HPDE6-E6E7 (cell line): ENCODE results near the gene THUMPD2.
A peak's percentile ranks its signal among the peaks of the same experiment; 100 is the strongest.
"Not testable (repeated sequence)": the region's sequence is repeated elsewhere in the genome, so short reads cannot be mapped to it uniquely, and the experiment has no call there.

Experiments
- DNase-seq: peaks from one replicate; pipeline ENCODE4 v3.0.0; 2011; ENCODE audit warnings: missing footprints; ENCODE audit errors: extremely low spot score

The THUMPD2 gene

DNA sequence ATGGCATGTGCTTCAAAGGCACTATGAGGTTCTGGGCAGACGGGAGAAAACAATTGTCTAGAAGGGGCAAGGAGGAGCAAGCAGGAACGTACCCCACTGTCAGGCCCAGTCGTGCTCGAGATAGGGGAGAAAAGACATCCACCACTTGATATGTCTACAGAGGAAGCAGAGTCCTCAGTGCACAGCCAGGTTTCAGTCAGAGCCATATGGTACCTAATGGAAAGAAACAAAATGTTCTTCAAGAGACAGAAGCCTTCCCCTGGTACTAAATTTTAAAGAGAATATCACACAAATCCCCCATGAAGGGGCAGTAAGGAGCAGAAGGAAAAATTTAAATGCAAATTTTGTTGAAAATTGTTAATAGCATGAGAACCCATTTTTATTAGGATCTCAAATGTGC is 21.9 kb downstream of the THUMPD2 start:
- no peak for DNase-seq

DNA sequence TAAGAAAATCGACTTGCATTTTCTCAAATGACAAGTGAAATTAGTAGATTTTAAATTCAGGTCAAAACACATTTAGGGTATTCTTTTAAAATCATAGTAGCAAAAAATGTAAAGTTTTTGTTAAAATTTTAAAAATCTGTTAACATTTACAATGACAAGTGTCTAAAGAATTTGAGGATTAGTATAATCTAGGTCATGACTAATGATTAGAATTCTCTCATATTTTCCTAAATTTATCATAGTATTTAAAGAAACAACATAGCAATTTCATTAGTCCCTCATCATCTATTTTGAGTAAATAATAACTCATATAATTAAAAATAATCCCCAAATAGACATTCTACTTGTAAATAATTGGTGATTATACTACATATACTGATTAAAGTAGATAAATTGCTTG is 23.6 kb downstream of the THUMPD2 start:
- DNase-seq: no peak

DNA sequence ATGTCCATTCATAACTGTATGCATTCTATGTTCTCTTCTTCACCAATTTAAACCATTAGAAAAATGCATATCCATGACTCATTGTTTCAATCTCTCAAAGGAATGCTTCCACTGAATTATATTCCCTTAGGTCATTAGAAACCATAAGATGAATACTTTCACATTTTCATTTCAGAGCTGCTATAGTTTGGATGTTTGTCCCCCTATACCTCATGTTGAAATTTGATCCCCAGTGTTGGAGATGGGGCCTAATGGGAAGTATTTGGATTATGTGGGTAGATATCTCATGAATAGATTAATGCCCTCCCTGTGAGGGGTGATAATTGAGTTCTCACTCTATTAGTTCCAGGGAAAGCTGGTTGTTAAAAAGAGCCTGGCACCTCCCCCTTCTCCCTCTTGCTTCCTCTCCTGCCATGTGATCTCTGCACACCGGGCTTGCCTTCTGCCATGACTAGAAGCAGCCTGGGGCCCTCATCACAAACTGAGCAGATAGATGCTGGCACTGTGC is 35.7 kb downstream of the THUMPD2 start:
- no peak for DNase-seq

DNA sequence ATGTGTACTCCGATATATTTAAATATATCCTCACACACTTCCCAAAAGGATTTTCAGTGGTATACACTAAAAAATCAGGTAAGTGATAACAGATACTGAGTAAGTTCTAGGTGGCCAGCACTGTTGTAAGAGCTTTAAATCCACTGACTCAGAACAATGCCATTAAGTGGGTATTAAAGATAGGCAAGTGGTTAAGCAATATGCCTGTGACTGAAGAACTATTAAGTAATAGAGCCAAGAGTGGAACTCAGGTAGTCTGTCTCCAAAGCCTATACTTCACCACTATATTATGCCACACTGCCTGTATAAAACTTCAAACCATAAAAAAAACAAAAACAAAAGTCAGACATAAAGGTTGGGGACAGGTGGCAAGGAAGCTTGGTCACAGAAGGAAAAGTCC is 37.2 kb downstream of the THUMPD2 start:
- DNase-seq: no peak

DNA sequence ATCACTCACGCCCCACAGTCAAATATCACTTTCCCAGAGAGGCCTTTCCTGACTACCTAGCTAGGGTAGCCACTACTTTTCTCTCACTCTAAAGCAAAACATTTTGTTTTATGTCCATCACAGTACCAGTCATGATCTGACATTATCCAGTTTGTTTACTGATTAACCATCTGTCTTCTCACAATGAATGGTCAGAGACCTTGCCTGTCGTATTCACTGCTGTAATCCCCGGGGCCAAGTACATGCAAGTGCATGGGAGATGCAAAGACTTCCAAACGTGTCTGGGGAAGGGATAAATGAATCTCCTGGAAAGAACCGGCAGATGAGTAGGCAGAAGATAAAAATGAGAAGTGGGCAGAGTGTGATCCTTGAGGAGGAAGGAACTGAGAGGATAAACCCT is 39.7 kb downstream of the THUMPD2 start:
- DNase-seq: no peak

DNA sequence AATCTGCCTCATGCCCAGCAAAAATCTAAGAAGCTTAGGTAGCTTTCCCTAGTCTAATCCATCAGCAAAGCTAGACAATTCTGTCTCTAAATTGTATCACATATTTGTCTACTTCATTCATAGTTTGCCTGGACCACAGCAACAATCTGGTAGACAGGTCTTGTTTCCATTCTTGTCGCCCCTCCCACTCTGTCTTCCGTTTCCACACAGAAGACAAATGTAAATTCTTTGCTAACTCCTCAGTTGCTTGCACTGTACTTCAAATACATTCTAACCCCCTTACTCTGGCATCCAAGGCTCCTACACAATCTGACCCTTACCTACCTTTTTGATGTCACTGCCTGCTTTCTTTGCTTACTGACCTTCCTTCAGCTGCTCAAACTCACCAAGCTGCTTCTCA is 40.1 kb downstream of the THUMPD2 start:
- no peak for DNase-seq

DNA sequence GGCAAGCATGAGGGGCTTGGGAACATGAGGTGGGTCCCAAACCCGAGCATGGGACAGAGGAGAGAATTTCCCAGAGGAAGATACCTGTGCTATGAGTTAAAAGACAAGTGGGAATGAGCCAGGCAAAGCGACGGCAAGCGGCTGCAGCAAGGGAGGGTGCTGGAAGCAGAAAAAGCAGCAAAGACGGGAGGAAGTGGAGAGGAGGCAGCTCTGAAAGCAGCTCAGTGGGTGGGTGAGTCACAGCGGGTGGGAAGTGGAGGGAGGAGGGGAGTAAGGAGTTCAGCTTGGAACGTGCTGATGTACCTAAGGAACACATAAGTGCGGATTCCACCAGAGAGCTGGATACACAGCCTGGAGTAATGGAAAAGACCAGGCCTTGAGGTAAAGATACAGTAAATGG is 41.4 kb downstream of the THUMPD2 start:
- DNase-seq: no peak

DNA sequence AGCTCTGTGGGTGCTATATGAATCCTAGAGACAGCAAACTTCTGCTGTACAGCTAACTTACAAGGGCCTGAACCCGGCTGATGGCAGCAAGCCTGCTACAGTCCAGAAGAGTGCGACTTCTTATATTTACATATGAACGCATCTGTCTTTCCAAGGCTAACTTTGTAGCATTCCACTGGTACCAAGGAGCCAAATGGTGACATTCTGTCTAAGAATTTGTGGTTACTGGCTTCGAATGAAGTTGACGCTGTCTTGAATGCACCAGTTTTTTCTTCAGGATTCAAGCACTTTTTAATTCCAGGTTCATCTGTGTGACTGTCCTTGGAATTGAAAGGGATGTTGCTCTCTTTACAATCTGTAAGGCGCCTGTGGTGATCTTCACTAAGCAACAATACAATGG is 42.4 kb downstream of the THUMPD2 start:
- DNase-seq: no peak

DNA sequence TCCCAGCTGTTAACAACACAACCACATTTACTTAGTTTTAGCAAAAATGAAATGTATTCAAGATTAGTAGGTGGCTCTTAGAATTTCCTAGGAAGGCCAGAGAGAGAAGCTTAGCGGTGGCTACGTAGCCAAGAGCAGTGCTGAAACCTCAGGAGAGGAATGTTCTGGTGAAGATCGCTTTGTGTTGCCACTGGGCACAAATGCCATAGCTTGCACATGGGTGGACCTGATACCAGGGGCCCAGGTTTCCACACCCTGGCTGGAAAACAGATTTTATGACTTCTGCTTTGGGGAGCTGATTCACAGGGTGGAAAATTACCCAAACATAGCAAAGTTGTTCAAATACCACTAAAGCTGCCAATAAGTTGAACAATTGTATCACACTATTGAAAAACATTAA is 43.4 kb downstream of the THUMPD2 start:
- no peak for DNase-seq

DNA sequence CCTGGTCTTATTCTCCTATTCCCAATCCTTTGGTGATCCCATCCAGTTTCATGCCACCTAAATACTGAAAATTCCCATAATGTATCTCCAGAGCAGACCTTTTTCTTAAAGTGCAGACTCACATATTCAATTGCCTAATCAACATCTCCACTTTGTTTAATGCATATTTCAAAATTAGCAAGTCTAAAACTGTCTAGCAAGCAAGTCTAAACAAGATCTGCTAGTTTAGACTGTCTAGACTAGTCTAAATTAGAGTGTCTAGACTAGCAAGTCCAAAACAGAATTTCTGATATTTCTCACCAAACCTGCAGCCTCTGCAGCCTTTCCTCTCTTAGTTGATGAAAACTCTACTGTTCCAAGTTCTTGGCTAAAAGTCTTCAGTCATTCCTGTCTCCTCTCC is 44.6 kb downstream of the THUMPD2 start:
- DNase-seq: no peak

DNA sequence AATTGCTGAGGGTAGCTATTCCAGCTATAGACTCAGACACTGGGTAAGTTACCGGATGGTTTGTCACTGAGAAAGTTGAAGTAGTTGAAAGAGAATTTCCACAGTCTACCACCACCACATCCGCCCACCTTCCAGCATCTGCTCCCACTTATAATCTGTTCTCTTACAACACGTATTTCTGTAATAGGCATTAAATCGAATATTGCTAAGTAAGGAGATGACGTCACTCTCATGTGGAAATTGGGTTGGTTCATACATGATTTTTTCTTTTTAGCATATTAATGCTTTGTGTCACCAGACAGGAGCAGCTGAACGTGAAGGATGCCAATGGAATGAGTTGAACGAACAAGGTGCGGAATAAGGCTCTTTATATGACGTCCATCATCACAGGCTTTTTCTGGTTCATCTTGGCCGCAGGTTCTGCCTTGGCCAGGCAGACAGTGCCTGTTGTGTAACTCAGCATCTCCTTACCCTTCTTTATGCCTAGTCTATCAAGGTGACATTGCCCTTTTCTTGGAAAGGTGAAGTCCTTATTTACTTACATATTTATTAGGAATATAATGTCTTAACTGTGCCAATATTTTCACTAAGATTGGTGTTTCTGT is 45.9 kb downstream of the THUMPD2 start:
- no peak for DNase-seq

DNA sequence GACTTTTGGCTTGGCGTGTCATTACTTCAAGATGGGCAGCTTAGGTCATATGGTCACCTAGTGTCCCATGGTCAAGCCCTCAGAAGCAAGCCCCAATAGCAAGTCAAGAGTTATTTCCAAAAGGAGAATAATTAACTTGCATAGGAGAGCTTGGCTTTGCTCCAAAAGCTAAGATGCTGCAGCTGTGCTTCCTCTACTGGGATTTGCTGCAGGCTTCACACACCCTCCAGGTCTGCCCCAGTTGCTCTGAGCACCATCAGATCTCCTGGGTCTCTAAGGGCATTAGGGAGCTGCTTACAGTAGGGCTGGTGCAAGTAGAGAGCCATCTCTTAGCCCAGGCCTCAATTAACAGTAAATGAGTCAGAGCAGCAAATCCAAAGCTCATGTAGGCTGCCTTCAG is 46.6 kb downstream of the THUMPD2 start:
- DNase-seq: no peak

DNA sequence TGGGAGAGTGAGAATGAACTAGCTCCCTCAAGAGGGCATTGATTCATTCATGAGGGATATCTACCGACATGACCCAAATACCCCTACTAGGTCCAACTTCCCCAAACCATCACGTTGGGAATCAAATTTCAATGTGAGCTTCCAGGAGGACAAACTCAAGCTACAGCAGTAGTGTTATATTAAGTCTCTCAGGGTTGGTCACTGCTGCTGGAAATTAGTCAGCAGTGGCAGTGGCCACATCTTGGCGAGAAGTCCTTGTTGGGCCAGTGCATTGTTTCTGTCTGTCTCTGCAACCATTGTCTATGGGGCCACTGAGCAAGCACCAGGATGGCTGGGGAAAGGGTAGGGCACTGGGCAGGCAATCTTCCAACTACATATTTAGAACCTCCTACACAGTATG is 47.5 kb downstream of the THUMPD2 start:
- DNase-seq: no peak

DNA sequence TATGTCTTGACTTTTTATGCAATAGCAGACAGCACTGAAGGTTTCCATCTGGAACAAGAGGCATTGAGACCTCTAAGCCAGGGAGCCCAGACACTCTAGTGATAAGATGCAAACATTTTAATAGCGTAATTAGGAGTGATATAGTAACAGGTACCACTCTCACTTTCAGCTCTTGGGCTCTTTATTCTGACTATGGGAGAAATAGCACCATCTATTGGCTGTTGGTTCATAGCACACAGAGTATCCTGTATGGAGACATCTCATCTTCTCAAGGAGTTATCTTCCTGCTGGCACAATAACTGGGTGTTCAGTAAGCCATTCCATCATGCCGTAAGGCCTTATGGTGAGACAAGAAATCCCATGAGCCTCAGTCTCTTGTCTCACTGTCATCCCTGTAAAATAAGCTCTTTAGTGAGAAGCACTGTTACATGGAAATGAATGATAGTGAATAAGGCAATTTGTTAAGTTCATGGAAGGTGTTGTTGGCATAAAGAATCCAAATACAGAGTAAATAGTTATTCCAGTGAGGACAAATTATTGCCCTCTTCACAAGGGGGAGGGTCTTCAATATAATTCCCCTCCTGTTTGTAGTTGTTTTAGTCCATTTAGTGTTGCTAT is 48.3 kb downstream of the THUMPD2 start:
- peak; percentile 32 for DNase-seq

DNA sequence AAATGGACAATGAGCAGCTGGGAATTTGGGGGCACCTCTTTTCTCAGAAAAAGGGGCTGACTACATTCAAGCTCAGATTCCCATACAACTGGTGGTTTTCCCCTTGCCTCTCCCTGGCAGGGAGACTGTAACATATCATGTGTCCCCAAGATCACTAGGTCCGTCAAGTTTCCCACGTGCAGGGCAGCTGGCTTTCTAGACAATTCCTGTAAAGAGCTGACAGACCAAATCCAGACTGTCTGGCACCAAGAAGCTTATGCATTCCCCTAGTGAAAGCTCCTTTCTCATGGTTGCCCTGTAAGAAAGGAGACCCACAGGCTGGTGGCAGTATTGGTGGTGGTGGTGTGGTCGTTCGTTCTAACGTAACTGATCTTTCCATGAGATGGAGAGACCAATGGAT is 48.8 kb downstream of the THUMPD2 start:
- DNase-seq: no peak

DNA sequence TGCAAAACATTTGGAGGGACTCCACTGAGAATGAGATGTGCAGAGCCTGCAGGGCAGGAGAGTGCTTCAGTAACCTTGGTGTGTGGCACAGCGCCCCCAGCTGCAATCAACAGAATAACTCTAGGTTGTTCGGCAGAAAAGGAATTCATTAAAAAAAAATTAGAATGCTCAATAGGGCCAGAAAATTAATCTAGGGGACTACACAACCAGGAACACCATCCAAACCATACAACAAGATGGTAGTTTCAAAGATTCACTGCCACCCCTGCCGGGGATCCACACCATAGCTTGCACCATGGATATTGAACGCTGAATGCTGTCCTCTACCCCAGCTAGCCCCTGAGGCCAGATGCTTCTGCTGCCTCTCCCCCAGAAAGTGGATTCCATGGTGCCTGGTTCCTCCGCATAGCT is 50.1 kb downstream of the THUMPD2 start:
- peak; percentile 36 for DNase-seq

DNA sequence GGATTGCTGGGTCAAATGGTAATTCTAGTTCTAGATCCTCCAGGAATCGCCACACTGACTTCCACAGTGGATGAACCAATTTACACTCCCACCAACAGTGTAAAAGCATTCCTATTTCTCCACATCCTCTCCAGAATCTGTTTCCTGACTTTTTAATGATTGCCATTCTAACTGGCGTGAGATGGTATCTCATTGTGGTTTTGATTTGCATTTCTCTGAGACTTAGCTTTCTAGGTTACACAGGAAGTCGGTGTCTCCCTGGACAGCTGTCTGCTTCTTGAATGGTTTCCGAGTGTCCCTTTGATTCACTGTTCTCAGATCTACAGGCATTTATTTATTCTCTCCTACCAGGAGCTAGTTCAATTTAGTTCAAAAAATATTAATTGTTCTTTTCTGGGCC is 51.0 kb downstream of the THUMPD2 start:
- DNase-seq: not testable (repeated sequence)

DNA sequence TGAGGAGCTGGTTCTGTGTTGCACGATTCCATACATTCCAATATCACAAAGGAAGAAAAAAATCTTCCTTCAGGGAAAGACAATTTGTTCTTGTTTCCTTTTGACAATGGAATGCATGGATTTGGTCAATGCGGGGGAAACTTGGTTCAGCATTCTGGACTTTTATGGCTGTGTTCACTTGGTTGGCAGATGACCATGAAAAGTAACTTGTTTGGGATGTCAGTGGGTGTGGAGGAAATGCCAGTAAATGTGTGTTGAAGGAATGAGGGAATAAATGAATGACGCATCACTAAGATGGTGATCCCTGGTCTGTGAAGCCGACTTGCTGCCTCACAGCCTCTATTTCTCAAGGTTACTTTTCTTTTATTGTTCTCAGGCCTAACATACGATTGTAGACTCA is 53.7 kb downstream of the THUMPD2 start:
- DNase-seq: no peak

DNA sequence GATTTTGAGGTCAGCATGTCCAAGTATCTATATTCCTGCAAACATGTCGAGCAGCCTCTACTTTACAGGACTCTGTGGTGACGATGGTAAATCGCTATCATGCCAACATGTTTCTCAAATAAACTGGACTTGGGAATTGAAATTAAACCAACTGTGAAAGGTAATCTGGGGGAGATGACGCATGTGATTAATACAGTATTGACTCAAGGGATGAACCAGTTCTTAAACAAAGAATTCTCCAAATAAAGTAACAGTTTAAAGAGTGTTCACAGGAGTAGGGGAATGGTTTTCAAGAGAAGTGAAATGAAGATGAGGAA is 54.3 kb downstream of the THUMPD2 start:
- DNase-seq: no peak

DNA sequence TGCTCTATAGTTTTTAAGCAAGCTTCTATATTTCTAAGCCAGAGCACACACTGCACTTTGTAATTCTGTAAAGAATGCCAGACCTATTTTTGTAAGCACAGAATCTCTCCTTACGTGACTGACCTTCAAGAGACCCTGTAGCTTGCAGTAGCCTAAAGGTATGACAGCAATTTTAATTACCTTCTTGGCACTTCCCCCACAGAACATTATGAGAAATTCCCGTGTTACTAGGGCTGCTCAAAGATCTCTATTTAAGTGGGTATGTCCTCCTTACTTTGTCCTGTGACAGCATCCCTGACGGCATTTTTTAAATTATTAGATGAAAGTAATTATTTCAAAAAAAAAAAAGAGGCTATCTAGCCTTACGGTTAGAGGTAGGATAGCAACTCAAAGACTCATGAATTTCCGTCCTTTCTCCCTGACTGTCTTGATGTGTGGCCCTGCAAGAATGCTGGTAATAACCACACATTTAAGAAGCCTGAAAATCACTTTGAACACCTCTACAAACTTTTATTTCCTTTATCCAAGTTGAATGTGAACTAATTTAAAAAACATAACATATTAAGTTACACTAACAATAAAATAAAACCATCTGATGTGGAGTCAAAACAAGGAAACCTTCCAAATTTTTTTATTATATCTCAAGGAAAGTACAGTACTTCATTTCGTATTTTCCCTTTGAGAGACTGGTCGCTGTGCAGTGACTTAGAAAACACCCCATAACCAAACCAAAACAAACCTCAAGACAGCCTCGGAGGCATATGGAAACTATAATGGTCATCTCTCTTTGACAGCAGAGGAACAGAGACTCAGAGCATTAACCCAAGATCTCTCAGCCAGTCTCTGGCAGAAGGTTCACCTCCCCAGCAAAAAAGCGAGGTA is 54.9 kb downstream of the THUMPD2 start:
- no peak for DNase-seq

DNA sequence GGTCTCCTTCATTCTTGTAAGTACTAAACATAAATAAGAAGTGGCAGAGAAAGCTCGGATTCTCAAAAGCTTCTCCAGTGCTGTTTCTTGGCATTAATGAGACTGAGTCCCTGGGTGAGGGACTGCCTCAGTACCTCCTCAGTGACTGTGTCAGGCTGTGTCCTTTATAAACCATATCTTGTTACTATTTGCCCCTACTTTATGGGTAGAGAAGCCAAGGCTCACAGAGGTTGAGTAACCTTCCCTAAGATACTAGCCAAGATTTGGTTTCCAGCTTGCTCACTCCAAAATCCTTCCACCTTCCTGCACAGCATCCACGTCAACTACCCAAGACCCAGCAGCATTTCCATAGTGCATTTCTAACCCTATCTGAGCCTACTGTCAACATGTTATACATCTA is 55.6 kb downstream of the THUMPD2 start:
- DNase-seq: no peak

DNA sequence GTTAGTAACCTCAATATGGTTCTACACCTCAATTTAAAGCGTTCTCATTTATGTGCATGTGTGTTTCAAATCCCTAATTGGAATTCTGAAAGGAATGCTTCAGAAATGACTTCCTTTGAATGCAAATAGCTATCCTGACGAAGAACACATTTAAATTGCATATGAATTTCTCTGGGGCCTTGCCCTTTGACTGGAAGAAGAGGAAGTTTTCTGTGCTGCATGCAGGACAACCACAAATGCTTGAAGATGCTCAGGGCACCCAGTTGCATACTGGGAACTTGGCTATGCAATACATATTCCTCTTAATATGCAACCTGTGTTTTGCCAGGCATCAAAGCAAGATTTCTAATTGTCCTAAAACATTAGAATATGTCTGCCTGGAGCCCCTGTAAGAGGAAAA is 58.1 kb downstream of the THUMPD2 start:
- DNase-seq: no peak

DNA sequence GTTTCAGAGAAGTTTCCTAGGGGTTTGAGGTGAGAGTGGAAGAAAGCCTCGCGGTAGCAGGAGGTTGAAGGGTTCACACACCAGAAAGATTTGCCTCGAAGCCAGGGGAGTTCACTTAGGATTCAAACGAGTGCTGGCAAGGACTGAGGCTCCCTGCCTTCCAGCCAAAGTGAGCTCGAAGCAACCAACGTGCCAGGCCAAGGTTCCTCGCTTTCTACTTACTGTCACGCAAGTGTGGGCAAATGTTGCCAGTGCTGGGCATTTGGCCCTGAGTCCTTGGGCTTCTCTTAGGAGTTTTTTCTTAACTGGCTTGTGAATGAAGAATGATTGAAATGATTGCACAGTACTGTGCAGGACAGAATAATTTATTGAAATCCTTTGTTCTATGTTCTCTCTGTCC is 59.7 kb downstream of the THUMPD2 start:
- no peak for DNase-seq
